PC-3 (cell line): ENCODE measurements around the gene TBC1D24. TPM values are rescaled to one million over a fixed set of nuclear protein-coding genes. Genes with fewer than 3 reads are reported as not detected.
"Not testable (repeated sequence)": the region's sequence is repeated elsewhere in the genome, so short reads cannot be mapped to it uniquely, and the experiment has no call there.

Experiments used
- ATAC-seq: fragments of 200-7000 bp; cut with Tn5 transposase; 2 replicates; pipeline ENCODE4 v1.9.1; 2020; ENCODE audit warnings: mild to moderate bottlenecking, moderate library complexity
- BruUV-seq: library from RNA; stranded (reverse); fragments of 400-500 nt; replicated peaks from 2 replicates; lab custom pipeline; 2021; lab: Mats Ljungman, UMichigan
- CTCF ChIA-PET: fragments of 300-600 bp; sonication (Branson Sonifier 250); formaldehyde crosslinking; loops from one replicate; lab custom pipeline; 2022; ENCODE audit warnings: antibody characterized with exemption; lab: Charles Lee
- POLR2A ChIA-PET: fragments of 300-600 bp; sonication (Branson Sonifier 250); formaldehyde crosslinking; loops from one replicate; lab custom pipeline; 2022; ENCODE audit warnings: antibody characterized with exemption; ENCODE audit not compliant: unreplicated experiment; lab: Charles Lee
- DNase-seq: peaks from one replicate; pipeline ENCODE4 v3.0.0-alpha.2; 2015
- H2AFZ ChIP-seq: fragments of 300-600 bp; sonication (generic); 2 replicates; pipeline ENCODE4 v1.6.0; 2016; ENCODE audit warnings: antibody characterized with exemption, low read length
- H3F3A ChIP-seq: fragments of 300-600 bp; sonication (generic); one replicate; pipeline ENCODE4 v1.6.0; 2017; ENCODE audit warnings: antibody characterized with exemption, low read length, control low read depth, mild to moderate bottlenecking; ENCODE audit not compliant: unreplicated experiment
- H3K27ac ChIP-seq: fragments of 300-600 bp; sonication (generic); 2 replicates; pipeline ENCODE4 v1.5.1; 2016; ENCODE audit warnings: mild to moderate bottlenecking, low read length
- H3K27me3 ChIP-seq: fragments of 300-600 bp; sonication (generic); 2 replicates; pipeline ENCODE4 v1.6.1; 2016; ENCODE audit warnings: low read length, mixed read lengths
- H3K36me3 ChIP-seq: fragments of 300-600 bp; sonication (generic); 2 replicates; pipeline ENCODE4 v1.6.1; 2016; ENCODE audit warnings: low read depth, mixed run types, low read length, mixed read lengths
- H3K4me1 ChIP-seq: fragments of 300-600 bp; sonication (generic); 2 replicates; pipeline ENCODE4 v1.5.1; 2016; ENCODE audit warnings: low read length; ENCODE audit not compliant: insufficient read depth
- H3K4me2 ChIP-seq: fragments of 300-600 bp; sonication (generic); 2 replicates; pipeline ENCODE4 v1.6.0; 2016; ENCODE audit warnings: low read length
- H3K4me3 ChIP-seq: fragments of 300-600 bp; sonication (generic); 2 replicates; pipeline ENCODE4 v1.5.1; 2016; ENCODE audit warnings: mild to moderate bottlenecking, low read length, mixed read lengths
- H3K79me2 ChIP-seq: fragments of 300-600 bp; sonication (generic); 2 replicates; pipeline ENCODE4 v1.6.1; 2017; ENCODE audit warnings: low read length, mixed read lengths
- H3K9ac ChIP-seq: fragments of 300-600 bp; sonication (generic); 2 replicates; pipeline ENCODE4 v1.6.0; 2016; ENCODE audit warnings: mild to moderate bottlenecking, low read length
- H3K9me2 ChIP-seq: fragments of 300-600 bp; sonication (generic); replicated peaks from 2 replicates; pipeline ENCODE4 v1.6.1; 2016; ENCODE audit warnings: mixed run types, low read length, mixed read lengths
- H3K9me3 ChIP-seq: fragments of 300-600 bp; sonication (generic); 2 replicates; pipeline ENCODE4 v1.6.1; 2016; ENCODE audit warnings: low read length, mixed read lengths
- H4K20me1 ChIP-seq: fragments of 300-600 bp; sonication (generic); 2 replicates; pipeline ENCODE4 v1.6.1; 2016; ENCODE audit warnings: low read length, mixed read lengths
- CTCF ChIP-seq: fragments of 300-600 bp; sonication (generic); conservative IDR thresholded peaks from 2 replicates; pipeline ENCODE4 v1.5.1; 2017; ENCODE audit warnings: antibody characterized with exemption, low read depth, mild to moderate bottlenecking, low read length
- EZH2 ChIP-seq: fragments of 300-600 bp; sonication (generic); IDR thresholded peaks from one replicate; pipeline ENCODE4 v1.6.1; 2017; ENCODE audit warnings: antibody characterized with exemption, mild to moderate bottlenecking, low read length; ENCODE audit not compliant: unreplicated experiment
- EZH2phosphoT487 ChIP-seq: fragments of 300-600 bp; sonication (generic); IDR thresholded peaks from 2 replicates; pipeline ENCODE4 v1.6.1; 2018; ENCODE audit warnings: mild to moderate bottlenecking, antibody characterized with exemption, low read length, borderline replicate concordance
- intact Hi-C: fragments of 100-400 bp; cut with micrococcal nuclease; formaldehyde crosslinking; loops from 2 replicates; pipeline ENCODE4 v1.9.0; 2023
- total RNA-seq: library from RNA; depleted of rRNA; stranded (reverse); fragments of >200 nt; gene quantifications from 2 replicates; pipeline ENCODE4 v1.2.3, GENCODE V29; 2014

The TBC1D24 gene
- total RNA-seq, 1 experiment from 2014 or later = 15.2 TPM

GRCh38 chr16:2437032-2437790 is 37.7 kb upstream of the TBC1D24 start:
- Histone ChIP-seq H3K4me1 (no peaks in the 10 kb centered on the region), H3K4me3 (no peak overlapping the region), H3K9me2 (no peaks in the 10 kb centered on the region), H2AFZ (no peak overlapping the region), H3K4me2 (no peak overlapping the region), H3K27ac (no peak overlapping the region), H3F3A (no peaks in the 10 kb centered on the region), H4K20me1 (no peaks in the 10 kb centered on the region), H3K9ac (no peak overlapping the region), H3K9me3 (no peaks in the 10 kb centered on the region), H3K79me2 (0 out of 2 replicates have a peak, but pooled peaks cover 4% of the 10 kb centered on the region), H3K36me3 (peaks cover 22% of the 10 kb centered on the region; the same call in 1 of the 2 replicates), H3K27me3 (no peaks in the 10 kb centered on the region)
- ATAC-seq (no peak), DNase-seq (no peak)
- ChIA-PET POLR2A (no interaction called here), CTCF (no interaction called here)
- TF ChIP-seq EZH2phosphoT487 = no peak
- TF ChIP-seq CTCF = no peak
- no peak for TF ChIP-seq EZH2
- intact Hi-C loops = no loop called here
- BruUV-seq = no TSS peak

GRCh38 chr16:2438121-2438520 is 36.8 kb upstream of the TBC1D24 start:
- ChIA-PET POLR2A (no interaction called here), CTCF (no interaction called here)
- Histone ChIP-seq H4K20me1 (no peaks in the 10 kb centered on the region), H3K9ac (no peak overlapping the region), H3K27ac (no peak overlapping the region), H3K27me3 (no peaks in the 10 kb centered on the region), H3K4me1 (no peaks in the 10 kb centered on the region), H3K36me3 (peaks cover 15% of the 10 kb centered on the region; the same call in 1 of the 2 replicates), H3K4me3 (no peak overlapping the region), H3K79me2 (no peaks in the 10 kb centered on the region), H3K4me2 (no peak overlapping the region), H2AFZ (no peak overlapping the region), H3K9me3 (no peaks in the 10 kb centered on the region), H3K9me2 (no peaks in the 10 kb centered on the region), H3F3A (no peaks in the 10 kb centered on the region)
- TF ChIP-seq EZH2 = no peak
- no peak for TF ChIP-seq EZH2phosphoT487
- no peak for TF ChIP-seq CTCF
- intact Hi-C loops = no loop called here
- no peak for ATAC-seq
- no TSS peak for BruUV-seq
- DNase-seq = no peak

- TF ChIP-seq EZH2 (no peak), EZH2phosphoT487 (no peak), CTCF (no peak)
- H3K27ac ChIP-seq = no peak overlapping the region
- H3K4me3 ChIP-seq = no peak overlapping the region
- no peak overlapping the region for H2AFZ ChIP-seq
- intact Hi-C loops = no loop called here
- H3K4me2 ChIP-seq = no peak overlapping the region
- H3F3A ChIP-seq = no peaks in the 10 kb centered on the region
- no peaks in the 10 kb centered on the region for H3K27me3 ChIP-seq
- POLR2A ChIA-PET = no interaction called here
- BruUV-seq = no TSS peak
- no peaks in the 10 kb centered on the region for H4K20me1 ChIP-seq
- H3K36me3 ChIP-seq = peaks cover 15% of the 10 kb centered on the region; the same call in 1 of the 2 replicates
- H3K4me1 ChIP-seq = no peaks in the 10 kb centered on the region
- ATAC-seq = no peak
- DNase-seq = no peak
- no peak overlapping the region for H3K9ac ChIP-seq
- CTCF ChIA-PET = no interaction called here
- no peaks in the 10 kb centered on the region for H3K79me2 ChIP-seq
- no peaks in the 10 kb centered on the region for H3K9me2 ChIP-seq
- no peaks in the 10 kb centered on the region for H3K9me3 ChIP-seq
These were observed 35.3 kb upstream of the TBC1D24 start for GRCh38 chr16:2439598-2439997.

GRCh38 chr16:2441143-2441804 is 33.7 kb upstream of the TBC1D24 start:
- H3K4me3 ChIP-seq, H3K4me2 ChIP-seq, H3K27ac ChIP-seq, DNase-seq, H3K9ac ChIP-seq, H3K4me1 ChIP-seq, H3F3A ChIP-seq, H2AFZ ChIP-seq, H3K9me2 ChIP-seq, H3K27me3 ChIP-seq, ATAC-seq, CTCF ChIA-PET, H4K20me1 ChIP-seq, intact Hi-C loops, BruUV-seq, POLR2A ChIA-PET, H3K79me2 ChIP-seq, H3K9me3 ChIP-seq: not testable (repeated sequence)
- H3K36me3 ChIP-seq = peaks cover 13% of the 10 kb centered on the region
